Measurements from ENCODE around the gene CYB5A.
A peak's percentile ranks its signal among the peaks of the same experiment; 100 is the strongest.

CYB5A gene

GRCh38 chr18:74255131-74255616 lies 36.6 kb downstream of the CYB5A start:
- H3K27ac Mint-ChIP-seq = no peak overlapping the region

GRCh38 chr18:74252039-74252395 lies 39.7 kb downstream of the CYB5A start:
- ATAC-seq (peak; percentile 75), DNase-seq (no peak)
- Mint-ChIP-seq H3K36me3 (ENCODE audit: low read depth) (peaks cover 9% of the 10 kb centered on the region), H3K9me3 (no peaks in the 10 kb centered on the region), H3K27me3 (no peaks in the 10 kb centered on the region), H3K27ac (peak overlapping the region; percentile 37), H3K4me3 (no peak overlapping the region), H3K4me1 (peaks cover 27% of the 10 kb centered on the region)

More at GRCh38 chr18:74255131-74255616, 36.6 kb downstream of the CYB5A start:
- Mint-ChIP-seq H3K4me3 (no peak overlapping the region), H3K4me1 (peaks cover 13% of the 10 kb centered on the region), H3K9me3 (no peaks in the 10 kb centered on the region), H3K36me3 (ENCODE audit: low read depth) (peaks cover 9% of the 10 kb centered on the region), H3K27me3 (no peaks in the 10 kb centered on the region)
- DNase-seq (no peak), ATAC-seq (no peak)

GRCh38 chr18:74251297-74252038 lies 40.3 kb downstream of the CYB5A start:
- H3K9me3 Mint-ChIP-seq = no peaks in the 10 kb centered on the region
- ATAC-seq (no peak), DNase-seq (no peak)
- peaks cover 9% of the 10 kb centered on the region for H3K36me3 Mint-ChIP-seq (ENCODE audit: low read depth)
- peaks cover 27% of the 10 kb centered on the region for H3K4me1 Mint-ChIP-seq
- no peak overlapping the region for H3K4me3 Mint-ChIP-seq
- H3K27me3 Mint-ChIP-seq = no peaks in the 10 kb centered on the region
- H3K27ac Mint-ChIP-seq = no peak overlapping the region

GRCh38 chr18:74250131-74250530 lies 41.6 kb downstream of the CYB5A start:
- Mint-ChIP-seq H3K4me1 (peaks cover 27% of the 10 kb centered on the region), H3K27me3 (no peaks in the 10 kb centered on the region), H3K9me3 (no peaks in the 10 kb centered on the region), H3K4me3 (no peak overlapping the region), H3K27ac (no peak overlapping the region), H3K36me3 (ENCODE audit: low read depth) (peaks cover 8% of the 10 kb centered on the region)
- ATAC-seq (no peak), DNase-seq (no peak)

GRCh38 chr18:74249181-74249968 lies 42.4 kb downstream of the CYB5A start:
- ATAC-seq (no peak), DNase-seq (no peak)
- Mint-ChIP-seq H3K4me3 (no peak overlapping the region), H3K36me3 (ENCODE audit: low read depth) (peaks cover 5% of the 10 kb centered on the region), H3K27ac (no peak overlapping the region), H3K27me3 (no peaks in the 10 kb centered on the region), H3K9me3 (no peaks in the 10 kb centered on the region), H3K4me1 (peaks cover 27% of the 10 kb centered on the region)

- DNase-seq (no peak), ATAC-seq (peak; percentile 56)
- no peaks in the 10 kb centered on the region for H3K9me3 Mint-ChIP-seq
- no peak overlapping the region for H3K4me3 Mint-ChIP-seq
- no peak overlapping the region for H3K27ac Mint-ChIP-seq
- peaks cover 27% of the 10 kb centered on the region for H3K4me1 Mint-ChIP-seq
- H3K27me3 Mint-ChIP-seq = no peaks in the 10 kb centered on the region
- H3K36me3 Mint-ChIP-seq (ENCODE audit: low read depth) = peaks cover 5% of the 10 kb centered on the region
These were observed 43.2 kb downstream of the CYB5A start for GRCh38 chr18:74248595-74248994.

- Mint-ChIP-seq H3K27ac (no peak overlapping the region), H3K36me3 (ENCODE audit: low read depth) (peaks cover 5% of the 10 kb centered on the region), H3K9me3 (no peaks in the 10 kb centered on the region), H3K27me3 (no peaks in the 10 kb centered on the region), H3K4me3 (no peak overlapping the region), H3K4me1 (peaks cover 27% of the 10 kb centered on the region)
- no peak for DNase-seq
- peak; percentile 53 for ATAC-seq
These were observed 43.6 kb downstream of the CYB5A start for GRCh38 chr18:74248189-74248588.

- Mint-ChIP-seq H3K4me1 (peaks cover 14% of the 10 kb centered on the region), H3K27me3 (peaks cover 17% of the 10 kb centered on the region), H3K4me3 (no peak overlapping the region), H3K27ac (no peak overlapping the region), H3K36me3 (ENCODE audit: low read depth) (no peaks in the 10 kb centered on the region), H3K9me3 (no peaks in the 10 kb centered on the region)
- DNase-seq (no peak), ATAC-seq (no peak)
These were observed 47.2 kb downstream of the CYB5A start for GRCh38 chr18:74244554-74244953.

GRCh38 chr18:74243127-74243526 lies 48.6 kb downstream of the CYB5A start:
- H3K4me3 Mint-ChIP-seq = no peak overlapping the region
- no peak overlapping the region for H3K27ac Mint-ChIP-seq
- ATAC-seq (no peak), DNase-seq (no peak)
- H3K27me3 Mint-ChIP-seq = peaks cover 17% of the 10 kb centered on the region
- peaks cover 5% of the 10 kb centered on the region for H3K4me1 Mint-ChIP-seq
- H3K9me3 Mint-ChIP-seq = no peaks in the 10 kb centered on the region
- no peaks in the 10 kb centered on the region for H3K36me3 Mint-ChIP-seq (ENCODE audit: low read depth)

- H3K27ac Mint-ChIP-seq = no peak overlapping the region
- no peak for DNase-seq
- ATAC-seq = no peak
These were observed 49.2 kb downstream of the CYB5A start for GRCh38 chr18:74242438-74243096.

GRCh38 chr18:74241970-74242369 lies 49.8 kb downstream of the CYB5A start:
- peaks cover 21% of the 10 kb centered on the region for H3K27me3 Mint-ChIP-seq
- no peak overlapping the region for H3K4me3 Mint-ChIP-seq
- no peaks in the 10 kb centered on the region for H3K36me3 Mint-ChIP-seq (ENCODE audit: low read depth)
- H3K4me1 Mint-ChIP-seq = no peaks in the 10 kb centered on the region
- H3K27ac Mint-ChIP-seq = no peak overlapping the region
- H3K9me3 Mint-ChIP-seq = no peaks in the 10 kb centered on the region
- ATAC-seq (no peak), DNase-seq (no peak)

More at GRCh38 chr18:74242438-74243096, 49.2 kb downstream of the CYB5A start:
- Mint-ChIP-seq H3K9me3 (no peaks in the 10 kb centered on the region), H3K27me3 (peaks cover 21% of the 10 kb centered on the region), H3K4me3 (no peak overlapping the region), H3K36me3 (ENCODE audit: low read depth) (no peaks in the 10 kb centered on the region), H3K4me1 (no peaks in the 10 kb centered on the region)

- Mint-ChIP-seq H3K36me3 (ENCODE audit: low read depth) (no peaks in the 10 kb centered on the region), H3K27ac (no peak overlapping the region), H3K4me3 (no peak overlapping the region), H3K4me1 (no peaks in the 10 kb centered on the region), H3K9me3 (no peaks in the 10 kb centered on the region), H3K27me3 (peaks cover 21% of the 10 kb centered on the region)
- DNase-seq (no peak), ATAC-seq (no peak)
These were observed 50.3 kb downstream of the CYB5A start for GRCh38 chr18:74241426-74241825.

GRCh38 chr18:74239567-74239966 lies 52.2 kb downstream of the CYB5A start:
- peaks cover 21% of the 10 kb centered on the region for H3K27me3 Mint-ChIP-seq
- DNase-seq = no peak
- no peak overlapping the region for H3K4me3 Mint-ChIP-seq
- no peaks in the 10 kb centered on the region for H3K36me3 Mint-ChIP-seq (ENCODE audit: low read depth)
- no peaks in the 10 kb centered on the region for H3K4me1 Mint-ChIP-seq
- H3K9me3 Mint-ChIP-seq = no peaks in the 10 kb centered on the region
- no peak overlapping the region for H3K27ac Mint-ChIP-seq
- no peak for ATAC-seq

- H3K9me3 Mint-ChIP-seq = no peaks in the 10 kb centered on the region
- H3K4me1 Mint-ChIP-seq = no peaks in the 10 kb centered on the region
- no peak overlapping the region for H3K4me3 Mint-ChIP-seq
- DNase-seq = no peak
- H3K36me3 Mint-ChIP-seq (ENCODE audit: low read depth) = no peaks in the 10 kb centered on the region
- H3K27ac Mint-ChIP-seq = no peak overlapping the region
- no peak for ATAC-seq
- peaks cover 4% of the 10 kb centered on the region for H3K27me3 Mint-ChIP-seq
These were observed 57.2 kb downstream of the CYB5A start for GRCh38 chr18:74234326-74235171.

Data from activated naive CD8-positive, alpha-beta T cell treated with anti-CD3 and anti-CD28 coated beads, Interleukin-2, amount 50 U/mL, for 24 hours (primary cell).